ENCODE results near the gene GAK. TPM values are rescaled to one million over a fixed set of nuclear protein-coding genes. Genes with fewer than 3 reads are reported as not detected.

The GAK gene
- total RNA-seq, 6 experiments from 2014 or later = 53.2 to 85.0 (median 64.5) TPM

DNA sequence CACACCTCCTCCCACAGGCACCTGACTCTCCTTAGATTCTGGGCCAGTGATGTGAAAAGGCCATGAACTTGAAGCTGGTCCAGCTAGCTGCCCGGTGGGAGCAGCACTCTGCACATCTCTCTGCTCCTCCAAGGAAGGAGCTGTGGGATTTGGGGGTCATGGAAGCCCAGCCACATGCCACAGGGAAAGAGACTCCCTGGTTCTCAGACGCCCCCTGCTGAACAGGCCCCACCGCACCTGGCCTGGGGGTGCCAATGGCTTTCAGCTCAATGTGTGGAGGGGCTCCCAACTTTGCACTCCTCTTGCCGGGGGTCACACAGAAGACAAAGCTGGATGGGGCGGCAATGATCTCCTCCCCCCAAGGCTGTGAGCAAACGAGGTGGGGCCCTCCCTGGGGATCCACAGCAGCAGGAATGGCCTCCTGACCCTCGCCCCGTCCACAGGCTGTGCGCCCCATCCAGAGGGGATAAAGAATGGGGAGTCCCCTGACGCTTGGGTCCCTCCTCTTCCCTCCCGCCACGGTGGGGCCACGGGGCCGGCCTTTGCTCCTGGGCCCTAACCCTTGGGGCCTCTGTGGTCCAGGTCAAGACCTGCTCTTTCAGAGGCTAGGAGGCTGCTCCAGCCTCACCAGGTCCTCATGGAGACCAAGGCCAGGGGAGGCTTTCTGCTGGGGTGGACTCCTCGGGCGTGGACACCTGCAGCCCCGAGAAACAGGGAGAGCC, 51.3 kb downstream of the GAK start:
- Histone ChIP-seq H3K9me3 (no peaks in the 10 kb centered on the region), H3K36me3 (peaks cover 0 to 61% (median 9%) of the 10 kb centered on the region in 4 donors), H3K27ac (no peak overlapping the region), H3K4me3 (no peak overlapping the region), H3K4me1 (no peaks in the 10 kb centered on the region), H3K27me3 (no peaks in the 10 kb centered on the region)
- DNase-seq (no peak), ATAC-seq (no peak)
- intact Hi-C loops (cut with DNase I) = no loop called here
- TF ChIP-seq POLR2A (IDR thresholded peaks at IDR 0.05) (no peak), CTCF (IDR thresholded peaks at IDR 0.05) (no peak)
- 17% methylated on average over 1 of the region's 17 CpGs for WGBS (ENCODE audit: insufficient coverage, low coverage, low lambda C conversion rate, missing lambda C conversion rate)

DNA sequence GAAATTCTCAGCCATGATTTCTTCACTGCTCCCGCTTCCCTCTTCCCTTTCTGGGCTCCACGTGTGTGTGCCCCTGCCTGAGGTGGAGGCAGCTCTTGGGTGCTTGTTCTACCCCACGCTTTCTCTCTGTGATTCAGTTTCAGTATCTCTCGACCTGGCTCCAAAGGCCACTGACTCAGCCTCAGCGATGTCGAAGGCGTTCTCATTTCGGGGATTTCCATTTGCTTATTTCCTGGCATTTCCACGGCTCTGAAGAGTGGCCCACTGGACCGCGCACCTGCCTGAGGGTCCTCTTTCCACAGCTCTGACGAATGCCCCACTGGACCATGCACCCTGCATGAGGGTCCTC, 52.4 kb downstream of the GAK start:
- no peaks in the 10 kb centered on the region for H3K4me1 ChIP-seq
- H3K36me3 ChIP-seq = peaks cover 0 to 70% (median 10%) of the 10 kb centered on the region in 4 donors
- DNase-seq (no peak), ATAC-seq (no peak)
- no peaks in the 10 kb centered on the region for H3K27me3 ChIP-seq
- TF ChIP-seq CTCF (IDR thresholded peaks at IDR 0.05) (no peak), POLR2A (IDR thresholded peaks at IDR 0.05) (no peak)
- no peaks in the 10 kb centered on the region for H3K9me3 ChIP-seq
- no peak overlapping the region for H3K4me3 ChIP-seq
- intact Hi-C loops (cut with DNase I) = no loop called here
- no peak overlapping the region for H3K27ac ChIP-seq
- WGBS (ENCODE audit: insufficient coverage, low coverage, low lambda C conversion rate, missing lambda C conversion rate) = 80% methylated on average over 12 of the region's 12 CpGs

GRCh38 chr4:878796-879728, 53.1 kb downstream of the GAK start:
- 81% methylated on average over 15 of the region's 23 CpGs for WGBS (ENCODE audit: insufficient coverage, low coverage, low lambda C conversion rate, missing lambda C conversion rate)
- peaks cover 0 to 72% (median 10%) of the 10 kb centered on the region in 4 donors for H3K36me3 ChIP-seq
- intact Hi-C loops (cut with DNase I) = no loop called here
- no peak overlapping the region for H3K27ac ChIP-seq
- TF ChIP-seq CTCF (IDR thresholded peaks at IDR 0.05) = no peak
- no peak for TF ChIP-seq POLR2A (IDR thresholded peaks at IDR 0.05)
- no peak for DNase-seq
- peak in 1 of 4 donors; percentile 14 for ATAC-seq
- no peaks in the 10 kb centered on the region for H3K9me3 ChIP-seq
- no peak overlapping the region for H3K4me3 ChIP-seq
- no peaks in the 10 kb centered on the region for H3K27me3 ChIP-seq
- H3K4me1 ChIP-seq = no peaks in the 10 kb centered on the region

DNA sequence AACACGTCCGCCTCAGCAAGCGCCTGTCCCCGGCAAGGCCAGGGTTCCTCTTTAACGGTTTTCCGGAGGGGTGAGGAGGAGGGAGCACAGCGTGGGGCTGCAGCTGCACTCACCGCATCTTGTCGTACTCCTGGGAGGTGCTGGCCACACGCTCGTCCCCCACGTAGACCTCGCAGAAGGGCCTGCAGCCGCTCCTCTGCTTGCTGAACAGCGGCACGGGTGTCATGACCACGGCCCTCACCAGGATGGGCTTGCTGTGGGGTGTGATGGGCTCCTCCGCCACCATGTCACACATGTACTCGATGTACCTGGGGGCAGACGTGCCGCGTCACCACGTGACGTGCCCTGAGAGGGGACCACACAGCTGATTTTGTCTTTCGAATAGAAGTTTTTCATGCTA, 54.6 kb downstream of the GAK start:
- Histone ChIP-seq H3K4me3 (no peak overlapping the region), H3K4me1 (no peaks in the 10 kb centered on the region), H3K9me3 (no peaks in the 10 kb centered on the region), H3K27ac (no peak overlapping the region), H3K36me3 (peaks cover 0 to 67% (median 10%) of the 10 kb centered on the region in 4 donors), H3K27me3 (no peaks in the 10 kb centered on the region)
- DNase-seq = no peak
- 86% methylated on average over 7 of the region's 25 CpGs for WGBS (ENCODE audit: insufficient coverage, low coverage, low lambda C conversion rate, missing lambda C conversion rate)
- TF ChIP-seq POLR2A (IDR thresholded peaks at IDR 0.05) (no peak), CTCF (IDR thresholded peaks at IDR 0.05) (no peak)
- intact Hi-C loops (cut with DNase I) = no loop called here
- ATAC-seq = no peak

Measured in right lobe of liver (tissue), 6 donors.